DMS153 treated with DMSO at 0.1 percent for 48 hours (cell line): ENCODE results near the gene TJAP1.

Experiments
- DNase-seq: peaks from one replicate; lab custom pipeline; 2025; ENCODE audit not compliant: unreplicated experiment; lab: John Stamatoyannopoulos, UW

The TJAP1 gene

GRCh38 chr6:43477235-43478007 lies at the start of gene TJAP1:
TJAP1 (plus strand) TSS chr6:43477570; CDS start chr6:43499002, 21,432 bp downstream.
- DNase-seq = peak; percentile 75

- DNase-seq = no peak
Measured at GRCh38 chr6:43428112-43428570, 49.2 kb upstream of the TJAP1 start.

GRCh38 chr6:43428874-43429273 lies 48.5 kb upstream of the TJAP1 start:
- DNase-seq = no peak

- DNase-seq = no peak
Measured at GRCh38 chr6:43432009-43432945, 45.1 kb upstream of the TJAP1 start.

GRCh38 chr6:43433148-43433547 lies 44.2 kb upstream of the TJAP1 start:
- DNase-seq = no peak

GRCh38 chr6:43434001-43434840 lies 43.1 kb upstream of the TJAP1 start:
- DNase-seq = no peak

- DNase-seq = no peak
Measured at GRCh38 chr6:43434943-43435342, 42.4 kb upstream of the TJAP1 start.

GRCh38 chr6:43435682-43436437 lies 41.5 kb upstream of the TJAP1 start:
- no peak for DNase-seq

- no peak for DNase-seq
Measured at GRCh38 chr6:43436577-43437282, 40.6 kb upstream of the TJAP1 start.

GRCh38 chr6:43437700-43438099 lies 39.7 kb upstream of the TJAP1 start:
- no peak for DNase-seq

- DNase-seq = no peak
Measured at GRCh38 chr6:43442935-43443334, 34.4 kb upstream of the TJAP1 start.

GRCh38 chr6:43444036-43444435 lies 33.3 kb upstream of the TJAP1 start:
- no peak for DNase-seq

- no peak for DNase-seq
Measured at GRCh38 chr6:43444582-43444981, 32.8 kb upstream of the TJAP1 start.

GRCh38 chr6:43445576-43445975 lies 31.8 kb upstream of the TJAP1 start:
- no peak for DNase-seq

- no peak for DNase-seq
Measured at GRCh38 chr6:43447604-43448003, 29.8 kb upstream of the TJAP1 start.

- no peak for DNase-seq
Measured at GRCh38 chr6:43448916-43449315, 28.5 kb upstream of the TJAP1 start.

GRCh38 chr6:43450699-43451131 lies 26.7 kb upstream of the TJAP1 start:
- DNase-seq = no peak

GRCh38 chr6:43451348-43451747 lies 26.0 kb upstream of the TJAP1 start:
- no peak for DNase-seq

GRCh38 chr6:43451939-43452338 lies 25.4 kb upstream of the TJAP1 start:
- DNase-seq = no peak

GRCh38 chr6:43452896-43453295 lies 24.5 kb upstream of the TJAP1 start:
- no peak for DNase-seq
